HG03097 (cell line): ENCODE results near the gene KRTAP15-1.

ENCODE experiments used
- ATAC-seq: cut with Tn5 transposase; IDR thresholded peaks from one replicate; pipeline ENCODE4 v1.9.1; 2021; ENCODE audit not compliant: unreplicated experiment, low FRiP score

KRTAP15-1 gene

GRCh38 chr21:30486180-30486579, 46.1 kb downstream of the KRTAP15-1 start:
- no peak for ATAC-seq

- no peak for ATAC-seq
Observed at GRCh38 chr21:30487336-30487735, 47.3 kb downstream of the KRTAP15-1 start, which contains the start of gene KRTAP19-2. KRTAP19-2 (minus strand) TSS chr21:30487436; CDS start chr21:30487348, 88 bp downstream.
